GM21423 (cell line): ENCODE data around the gene PREP.
A peak's percentile ranks its signal among the peaks of the same experiment; 100 is the strongest.
"Not testable (repeated sequence)": the region's sequence is repeated elsewhere in the genome, so short reads cannot be mapped to it uniquely, and the experiment has no call there.

Experiments used
- ATAC-seq: cut with Tn5 transposase; IDR thresholded peaks from one replicate; pipeline ENCODE4 v1.9.1; 2021; ENCODE audit warnings: mild to moderate bottlenecking, moderate library complexity; ENCODE audit not compliant: unreplicated experiment

PREP gene

DNA sequence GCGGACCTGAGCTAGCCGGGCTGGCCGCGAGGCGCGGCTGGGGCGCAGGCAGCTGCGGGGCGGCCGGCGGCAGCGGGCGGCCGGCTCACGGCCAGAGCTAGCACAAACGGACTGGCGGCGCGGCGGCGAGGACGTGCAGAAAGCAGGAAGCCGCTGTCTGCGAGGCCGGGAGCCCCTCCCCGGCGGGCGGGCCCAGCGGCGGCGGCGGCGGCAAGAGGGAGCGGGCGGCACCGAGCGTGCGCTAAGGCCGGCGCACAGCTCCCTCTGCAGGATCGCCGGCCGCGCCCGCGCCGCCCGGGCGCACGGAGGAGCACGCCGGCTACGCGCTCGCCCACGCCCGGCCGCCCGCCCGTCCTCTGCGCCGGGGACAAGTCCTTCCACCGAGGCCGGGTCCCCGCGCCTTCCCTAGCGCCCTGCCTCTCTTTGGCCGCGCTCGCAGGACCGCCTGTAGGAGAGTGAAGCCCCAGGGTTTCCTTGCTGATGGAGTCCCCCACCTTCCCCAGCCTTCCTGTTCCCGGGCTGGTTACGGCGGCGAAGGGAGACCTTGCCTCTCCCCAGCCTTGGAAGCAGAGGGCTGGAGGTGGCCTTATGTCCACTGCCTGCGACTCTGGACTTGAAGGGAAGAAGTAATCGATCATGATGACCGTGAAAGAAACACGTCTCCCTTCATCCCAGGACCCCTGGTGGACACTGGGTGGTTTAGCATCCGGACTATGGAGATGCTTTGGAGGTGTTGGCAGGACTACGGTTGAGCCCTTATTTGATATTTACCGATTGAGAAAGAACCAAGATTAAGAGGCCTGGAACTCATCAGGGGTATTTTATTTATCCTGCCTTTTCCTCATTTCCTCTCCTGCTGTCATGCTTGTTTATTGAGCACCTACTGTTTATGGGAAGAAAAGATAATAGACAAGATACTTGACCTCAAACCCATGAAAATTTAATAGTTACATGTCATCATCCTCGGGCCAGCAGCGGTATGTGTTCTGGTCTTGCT, at the start of gene PREP:
TSS of gene PREP (minus strand) at position 144 of the 997 bp plus-strand sequence. CDS start 191 bp downstream, outside the sequence.
- ATAC-seq = peak; percentile 95

- ATAC-seq = no peak
Observed at GRCh38 chr6:105452376-105452775, 49.5 kb upstream of the PREP start.

DNA sequence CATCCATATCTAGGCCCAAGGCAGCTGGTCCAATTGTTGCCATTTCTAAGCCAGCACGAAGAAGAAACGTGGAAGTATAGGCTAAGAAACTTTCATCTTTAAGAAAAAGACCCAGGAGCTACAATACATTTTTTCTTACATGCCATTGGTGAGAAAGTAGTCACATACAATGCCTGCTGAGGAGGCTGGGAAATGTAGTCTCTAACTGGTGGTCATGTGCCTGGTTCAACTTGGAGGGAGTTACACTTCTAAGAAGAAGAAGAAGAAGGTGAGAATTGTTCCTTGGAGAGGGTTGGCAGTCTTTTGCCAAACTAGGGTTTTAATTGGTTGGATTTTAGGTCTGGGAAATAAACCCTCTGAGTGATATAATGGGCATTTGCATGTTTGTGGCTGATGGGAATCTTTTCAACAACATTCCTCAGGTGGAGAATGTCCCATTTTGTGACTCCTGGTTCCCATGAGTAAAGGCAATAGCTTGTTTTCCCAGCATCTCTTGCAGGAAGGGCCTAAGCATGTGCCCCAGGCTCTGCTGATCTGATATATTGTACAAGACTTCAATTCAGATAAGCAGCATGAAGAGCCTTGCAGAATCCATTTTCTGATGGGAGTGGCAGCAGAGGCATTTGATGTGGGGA, 47.0 kb upstream of the PREP start:
- no peak for ATAC-seq

DNA sequence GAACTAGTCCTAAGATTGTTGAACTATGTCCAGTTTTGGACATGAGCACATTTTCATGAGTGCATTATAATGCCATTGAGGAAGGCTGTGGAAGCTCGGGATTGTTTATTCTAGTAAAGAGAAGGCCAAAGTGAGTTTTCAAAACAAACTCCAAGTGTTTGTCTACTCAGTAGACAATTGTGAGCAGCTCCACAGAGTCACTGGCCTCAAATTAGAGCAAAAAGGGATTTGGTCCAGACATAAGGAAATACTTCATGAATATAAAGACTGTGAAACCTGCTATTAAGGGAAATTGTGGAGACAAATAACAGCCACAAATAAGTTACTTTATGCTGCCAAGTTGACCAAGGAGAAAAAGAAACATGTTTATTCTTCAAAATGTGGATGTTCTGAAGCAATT, 42.6 kb upstream of the PREP start:
- ATAC-seq = no peak

- no peak for ATAC-seq
Observed at GRCh38 chr6:105443941-105444340, 41.1 kb upstream of the PREP start.

- ATAC-seq = no peak
Observed at GRCh38 chr6:105442369-105442768, 39.5 kb upstream of the PREP start.

- no peak for ATAC-seq
Observed at GRCh38 chr6:105437236-105437635, 34.4 kb upstream of the PREP start.

DNA sequence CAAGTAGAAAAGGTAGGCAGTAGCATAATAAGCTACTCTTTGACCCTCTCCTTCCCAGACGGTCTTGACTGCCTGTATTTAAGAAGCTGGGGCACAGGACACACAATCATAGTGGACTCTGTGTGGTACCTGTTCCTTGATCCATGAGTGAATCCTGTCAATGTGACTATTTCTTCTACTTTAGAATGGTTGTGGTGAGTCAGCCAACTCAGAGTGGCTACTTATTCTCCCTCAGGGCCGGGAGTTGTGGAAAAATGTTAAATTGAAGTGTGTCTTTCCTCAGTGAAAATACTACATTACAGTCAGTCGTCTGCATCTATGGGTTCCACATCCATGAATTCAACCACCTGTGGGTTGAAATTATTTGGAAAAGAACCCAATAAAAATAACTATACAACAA, 30.8 kb upstream of the PREP start:
- ATAC-seq = no peak

- ATAC-seq = no peak
Observed at GRCh38 chr6:105432797-105433196, 29.9 kb upstream of the PREP start.

GRCh38 chr6:105431226-105431625, 28.3 kb upstream of the PREP start:
- ATAC-seq = no peak

GRCh38 chr6:105430685-105431084, 27.8 kb upstream of the PREP start:
- no peak for ATAC-seq

DNA sequence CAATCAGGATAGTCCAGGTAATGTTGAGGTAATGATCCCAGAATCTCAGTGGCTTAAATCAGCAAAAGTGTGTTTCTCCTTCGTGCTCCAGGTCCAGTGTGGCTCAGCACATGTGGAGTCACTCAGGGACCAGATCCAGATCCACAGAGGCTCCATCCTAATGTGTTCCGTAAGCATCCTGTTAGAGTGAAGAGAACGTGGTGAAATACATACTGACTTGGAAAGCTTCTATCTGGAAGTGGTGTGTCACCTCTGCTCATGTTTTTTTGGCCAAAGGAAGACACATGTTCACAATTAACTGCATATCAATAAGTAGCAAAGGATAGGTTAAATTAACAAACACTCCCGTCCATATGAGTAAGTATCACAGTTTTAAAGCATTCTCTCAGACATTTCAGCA, 26.8 kb upstream of the PREP start:
- no peak for ATAC-seq

GRCh38 chr6:105428342-105428957, 25.6 kb upstream of the PREP start:
- ATAC-seq = no peak

GRCh38 chr6:105424175-105424783, 21.4 kb upstream of the PREP start:
- ATAC-seq = peak; percentile 49

DNA sequence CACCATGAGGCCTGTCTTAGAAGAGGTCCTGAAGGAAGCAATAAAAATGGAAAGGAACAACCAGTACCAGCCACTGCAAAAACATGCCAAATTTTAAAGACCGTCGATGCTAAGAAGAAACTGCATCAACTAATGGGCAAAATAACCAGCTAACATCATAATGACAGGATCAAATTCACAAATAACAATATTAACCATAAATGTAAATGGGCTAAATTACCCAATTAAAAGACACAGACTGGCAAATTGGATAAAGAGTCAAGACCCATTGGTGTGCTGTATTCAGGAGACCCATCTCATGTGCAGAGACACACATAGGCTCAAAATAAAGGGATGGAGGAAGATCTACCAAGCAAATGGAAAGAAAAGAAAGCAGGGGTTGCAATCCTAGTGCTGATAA, 14.1 kb upstream of the PREP start:
- not testable (repeated sequence) for ATAC-seq

DNA sequence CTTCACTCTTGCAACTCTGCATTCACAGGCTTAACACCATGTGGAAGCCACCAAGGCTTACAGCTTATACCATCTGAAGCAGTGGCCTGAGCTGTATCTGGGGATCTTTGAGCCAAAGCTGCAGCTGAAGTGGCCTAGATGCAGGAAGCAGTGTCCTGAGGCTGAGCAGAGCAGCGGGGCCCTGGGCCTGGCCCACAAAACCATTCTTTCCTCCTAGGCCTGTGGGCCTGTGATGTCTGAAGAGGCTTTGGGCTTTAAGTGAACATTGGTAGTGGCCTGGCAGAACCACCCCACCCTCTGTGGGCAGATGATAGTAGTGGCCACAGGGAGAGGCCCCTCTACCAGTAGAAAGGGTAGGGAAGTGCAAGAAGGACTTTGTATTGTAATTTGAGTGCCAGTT, 6.9 kb upstream of the PREP start:
- ATAC-seq = no peak

- ATAC-seq = peak; percentile 45
Observed at GRCh38 chr6:105402090-105402938, 568 bp downstream of the PREP start.

DNA sequence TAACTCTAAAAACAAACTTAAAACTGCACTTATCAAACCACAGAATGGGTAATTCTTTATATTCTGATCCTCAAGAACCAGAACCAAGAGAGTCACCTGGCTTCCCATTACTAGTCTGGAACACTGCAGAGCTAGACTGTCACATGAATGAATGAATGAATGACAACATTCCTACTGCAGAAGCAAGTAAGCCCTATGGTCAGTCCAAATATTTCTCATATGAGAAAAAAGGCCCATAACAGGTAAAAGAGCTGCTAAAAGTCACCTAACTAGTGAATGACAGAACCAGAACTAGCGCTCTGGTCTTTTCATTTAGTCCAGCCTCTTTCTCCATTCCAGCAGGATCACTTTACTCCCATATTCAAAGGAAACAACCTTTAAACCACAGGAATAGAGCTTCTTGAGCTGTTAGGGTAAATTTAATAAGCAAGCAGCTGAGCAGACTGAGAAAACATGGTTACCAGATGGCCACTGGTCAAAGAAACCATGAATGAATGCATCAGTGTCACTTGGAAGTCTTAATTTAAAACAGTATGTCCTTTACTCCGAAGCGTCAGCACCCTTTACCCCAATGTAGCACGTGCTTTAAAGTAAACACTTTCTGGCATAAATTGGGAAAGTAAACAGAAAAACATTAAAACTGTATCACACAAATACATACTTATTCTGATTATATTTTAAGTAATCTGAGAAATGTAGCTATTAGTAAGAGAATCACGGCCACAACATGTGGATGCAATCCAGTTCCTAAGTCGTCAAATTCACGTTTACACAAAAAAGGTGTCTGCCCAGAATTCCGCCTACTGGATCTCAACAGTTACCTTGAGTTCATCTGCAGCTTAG, 1.4 kb downstream of the PREP start:
- no peak for ATAC-seq

DNA sequence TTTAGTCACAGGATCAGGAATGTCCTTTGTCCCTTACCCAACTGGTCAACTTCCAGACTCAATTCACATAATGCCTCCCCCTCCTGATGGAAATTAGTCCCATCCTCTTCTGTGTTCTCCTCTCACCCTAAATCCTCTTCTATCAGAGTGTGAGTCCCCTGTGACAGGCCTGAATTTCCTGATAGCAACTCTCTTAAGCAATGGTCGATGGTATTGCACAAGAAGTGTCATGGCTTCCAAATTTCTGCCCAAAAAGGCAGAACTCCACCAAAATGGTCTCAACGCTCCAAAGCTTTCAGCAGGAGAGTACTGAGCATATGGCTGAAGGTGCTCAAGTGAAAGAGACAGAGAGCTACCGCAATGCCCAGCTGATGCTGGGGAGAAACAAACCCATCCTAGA, 2.4 kb downstream of the PREP start:
- ATAC-seq = no peak
